HG03175 (cell line): ENCODE measurements around the gene SMYD2.

Experiments
- ATAC-seq: cut with Tn5 transposase; IDR thresholded peaks from one replicate; pipeline ENCODE4 v1.9.1; 2021; ENCODE audit warnings: mild to moderate bottlenecking, moderate library complexity; ENCODE audit not compliant: unreplicated experiment

The SMYD2 gene

GRCh38 chr1:214327514-214327913 lies 46.6 kb downstream of the SMYD2 start:
- ATAC-seq, result no peak

DNA sequence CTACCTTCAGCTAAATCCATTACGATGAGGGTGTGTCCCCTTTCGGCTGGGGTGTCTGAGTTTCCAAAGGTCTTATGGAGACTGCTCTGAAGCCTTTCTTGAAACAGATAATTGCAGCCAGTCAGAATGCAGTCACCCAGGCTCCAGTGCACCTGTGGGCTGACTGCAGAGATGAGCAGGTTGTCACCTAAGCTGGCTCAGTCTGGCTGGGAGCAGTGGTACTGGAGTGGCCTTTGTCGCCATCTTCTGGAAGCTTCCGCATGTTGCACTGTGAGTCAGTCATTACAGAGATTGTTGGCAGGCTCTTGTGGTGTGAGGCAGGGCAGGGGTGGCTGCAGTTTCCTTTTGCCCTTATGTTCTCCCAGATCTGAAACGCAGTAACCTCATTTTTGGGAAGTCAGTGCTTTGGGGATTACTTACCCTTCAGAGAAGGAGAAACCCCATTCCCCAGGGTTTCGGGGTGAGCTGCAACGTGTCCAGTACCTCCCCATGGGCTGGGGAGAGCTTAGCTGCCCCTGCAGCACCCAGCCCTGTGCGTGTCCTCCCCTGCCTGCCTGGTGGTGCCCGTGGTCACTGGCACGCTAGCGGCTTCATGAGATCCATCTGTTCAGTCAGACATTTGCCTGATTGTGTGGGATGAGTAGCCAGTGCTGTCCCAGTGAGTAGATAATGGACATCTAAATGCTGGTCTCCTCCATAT lies 48.0 kb downstream of the SMYD2 start:
- peak; percentile 90 for ATAC-seq

GRCh38 chr1:214329470-214330220 lies 48.7 kb downstream of the SMYD2 start:
- ATAC-seq, result no peak

GRCh38 chr1:214330222-214330621 lies 49.3 kb downstream of the SMYD2 start:
- ATAC-seq, result no peak

DNA sequence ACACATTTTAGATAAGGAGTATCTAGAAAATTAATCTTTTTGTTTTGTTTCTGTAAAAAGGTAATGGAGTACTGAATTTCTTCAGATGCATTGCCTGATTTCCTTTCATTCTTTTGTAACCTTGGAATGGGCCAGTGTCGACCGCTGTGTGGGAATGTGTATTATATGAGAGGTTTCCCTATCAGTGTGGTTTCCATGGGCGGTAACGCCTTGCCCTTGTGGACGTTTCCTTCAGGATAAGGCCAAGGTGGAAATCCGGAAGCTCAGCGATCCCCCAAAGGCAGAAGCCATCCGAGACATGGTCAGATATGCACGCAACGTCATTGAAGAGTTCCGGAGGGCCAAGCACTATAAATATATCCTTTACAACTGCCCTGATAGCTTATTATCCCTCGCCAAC lies 49.8 kb downstream of the SMYD2 start:
- ATAC-seq, result no peak

GRCh38 chr1:214331180-214331579 lies 50.2 kb downstream of the SMYD2 start:
- no peak for ATAC-seq

DNA sequence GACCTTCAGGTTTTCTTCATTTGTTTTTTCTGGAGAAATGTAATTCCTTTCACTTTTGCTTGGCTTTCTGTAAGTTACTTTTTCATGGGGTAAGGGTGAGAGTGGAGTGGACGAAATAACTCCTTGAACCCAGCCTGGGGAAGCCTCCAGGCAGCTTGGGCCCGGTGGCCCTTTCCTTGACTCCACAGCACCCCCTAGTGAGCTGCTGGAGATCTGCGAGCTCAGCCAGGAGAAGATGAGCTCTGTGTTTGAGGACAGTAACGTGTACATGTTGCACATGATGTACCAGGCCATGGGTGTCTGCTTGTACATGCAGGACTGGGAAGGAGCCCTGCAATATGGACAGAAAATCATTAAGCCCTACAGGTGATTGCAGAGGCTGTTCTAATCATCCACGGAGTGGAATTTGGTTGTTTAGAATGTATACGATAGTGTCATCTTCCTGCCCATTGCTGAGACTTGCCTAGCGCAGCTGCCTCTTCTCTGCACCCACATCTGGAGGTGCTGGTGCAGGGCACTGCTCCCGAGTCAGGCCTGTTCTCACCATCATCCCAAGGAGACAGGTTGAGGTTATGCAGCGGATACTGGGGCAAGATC lies 51.0 kb downstream of the SMYD2 start:
- ATAC-seq, result peak; percentile 40

- peak; percentile 35 for ATAC-seq
Measured at GRCh38 chr1:214332946-214333798, 52.2 kb downstream of the SMYD2 start.

- ATAC-seq, result no peak
Measured at GRCh38 chr1:214335567-214335966, 54.6 kb downstream of the SMYD2 start.

DNA sequence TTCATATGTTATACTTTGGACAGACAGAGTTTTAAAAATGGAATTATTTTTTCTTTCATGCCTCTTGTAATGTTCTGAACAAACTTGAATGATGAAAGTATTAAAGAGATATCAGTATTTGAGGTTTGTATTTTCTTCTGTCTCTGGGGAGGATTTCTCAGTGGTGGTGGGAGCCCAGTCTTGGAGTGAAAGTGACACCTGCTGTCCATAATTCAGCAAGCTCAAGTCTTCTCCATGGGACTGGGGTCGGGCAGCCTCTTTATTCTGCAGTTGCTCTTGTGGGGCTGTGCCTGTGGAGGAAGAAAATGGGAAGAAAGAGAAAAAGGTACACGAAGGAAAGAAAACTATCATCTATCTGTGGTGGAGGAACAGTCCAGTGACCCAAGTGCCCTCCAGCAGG lies 56.1 kb downstream of the SMYD2 start:
- ATAC-seq, result no peak

DNA sequence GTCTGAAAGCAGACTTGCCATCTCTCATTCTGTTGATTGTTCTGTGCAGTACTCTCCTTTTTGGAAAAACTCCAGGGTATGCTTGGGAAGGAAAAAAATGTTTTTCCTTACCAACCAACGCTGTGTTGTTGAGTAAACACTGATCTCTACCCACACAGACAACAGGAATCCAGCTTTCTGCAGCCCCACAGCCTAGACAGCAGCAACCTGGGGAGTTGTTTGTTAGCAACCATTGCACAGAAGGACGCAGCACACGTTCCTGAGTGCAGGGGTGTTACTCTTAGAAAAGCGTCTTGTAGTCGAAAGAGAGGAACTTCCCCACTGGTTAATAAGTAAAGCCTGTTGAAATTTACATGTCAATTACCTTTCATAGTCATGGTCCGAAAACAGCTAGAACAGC lies 56.6 kb downstream of the SMYD2 start:
- ATAC-seq, result no peak

- no peak for ATAC-seq
Measured at GRCh38 chr1:214338212-214338611, 57.3 kb downstream of the SMYD2 start.

GRCh38 chr1:214341459-214341858 lies 60.5 kb downstream of the SMYD2 start:
- ATAC-seq, result no peak

DNA sequence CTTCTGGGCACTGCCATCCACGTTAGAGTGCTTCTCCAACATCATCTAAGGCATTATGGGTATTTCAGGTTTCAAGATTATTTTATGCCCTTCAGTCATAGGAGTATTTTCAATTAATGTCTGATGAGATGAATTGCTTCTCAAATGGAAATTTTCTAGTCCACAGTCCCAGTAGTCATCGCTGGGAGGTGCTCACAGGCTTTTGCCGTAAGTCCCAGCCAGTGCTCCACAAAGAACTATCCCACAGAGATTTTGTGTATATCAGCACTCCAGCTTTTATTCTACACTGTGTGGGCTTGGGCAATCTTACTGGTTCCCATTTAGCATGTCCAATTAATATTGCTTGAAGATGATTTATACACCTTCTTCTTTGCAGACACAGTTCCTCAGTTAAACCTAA lies 61.0 kb downstream of the SMYD2 start:
- no peak for ATAC-seq

DNA sequence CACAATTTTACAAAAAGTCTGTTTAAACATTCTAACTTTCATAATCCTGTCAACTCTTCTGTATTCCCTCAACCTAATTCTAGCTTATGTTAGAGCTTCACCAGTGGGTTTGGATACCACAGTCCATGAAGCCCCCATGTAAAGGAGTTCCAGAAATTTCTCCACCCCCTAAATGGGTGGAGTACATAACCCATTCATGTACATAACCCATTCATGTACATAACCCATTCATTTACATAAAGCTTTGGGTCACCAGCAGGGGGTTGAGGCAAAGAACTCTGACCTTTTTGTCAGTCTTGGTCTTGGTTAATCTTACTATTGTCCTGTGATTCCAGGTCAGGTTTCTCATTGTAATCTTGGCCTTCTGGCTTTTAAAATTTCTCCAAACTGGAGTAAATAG lies 61.6 kb downstream of the SMYD2 start:
- ATAC-seq, result no peak

DNA sequence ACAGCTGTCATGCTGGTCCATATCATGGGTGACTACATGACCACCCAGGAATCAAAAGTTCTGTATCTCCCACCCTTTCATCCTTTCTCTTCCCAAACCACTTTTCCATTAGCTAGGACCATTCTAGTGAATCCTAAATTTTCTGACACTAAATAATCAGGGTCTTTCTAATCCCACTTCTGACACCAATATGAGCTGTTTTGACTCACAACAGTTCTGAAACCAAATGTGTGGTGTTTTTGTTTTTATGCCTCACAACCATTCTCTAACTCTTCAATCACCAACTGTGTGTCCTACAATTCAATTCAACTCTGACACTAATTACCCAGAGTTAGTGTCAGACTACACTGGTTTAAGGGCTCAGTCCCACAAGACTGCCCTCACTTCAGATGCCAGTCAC lies 63.9 kb downstream of the SMYD2 start:
- ATAC-seq, result no peak

GRCh38 chr1:214349008-214349407 lies 68.0 kb downstream of the SMYD2 start:
- no peak for ATAC-seq

- ATAC-seq, result no peak
Measured at GRCh38 chr1:214349781-214350180, 68.8 kb downstream of the SMYD2 start.

GRCh38 chr1:214351551-214352277 lies 70.8 kb downstream of the SMYD2 start:
- ATAC-seq, result no peak

- no peak for ATAC-seq
Measured at GRCh38 chr1:214352838-214353237, 71.9 kb downstream of the SMYD2 start.
